GM19023 (cell line): ENCODE results near the gene SMTNL2.
A peak's percentile ranks its signal among the peaks of the same experiment; 100 is the strongest.
"Not testable (repeated sequence)": the region's sequence is repeated elsewhere in the genome, so short reads cannot be mapped to it uniquely, and the experiment has no call there.

ENCODE experiments used
- ATAC-seq: cut with Tn5 transposase; IDR thresholded peaks from one replicate; pipeline ENCODE4 v1.9.1; 2021; ENCODE audit warnings: mild to moderate bottlenecking, moderate library complexity; ENCODE audit not compliant: unreplicated experiment

The SMTNL2 gene

GRCh38 chr17:4626734-4627256, 42.5 kb downstream of the SMTNL2 start:
- ATAC-seq: no peak

- ATAC-seq: no peak
Measured at GRCh38 chr17:4631431-4631830, 47.1 kb downstream of the SMTNL2 start.

GRCh38 chr17:4631836-4632580, 47.7 kb downstream of the SMTNL2 start:
- no peak for ATAC-seq

GRCh38 chr17:4632581-4632920, 48.2 kb downstream of the SMTNL2 start:
- ATAC-seq: no peak

GRCh38 chr17:4633643-4634042, 49.3 kb downstream of the SMTNL2 start:
- ATAC-seq: no peak

GRCh38 chr17:4634976-4635375, 50.6 kb downstream of the SMTNL2 start:
- no peak for ATAC-seq

GRCh38 chr17:4635823-4636375, 51.6 kb downstream of the SMTNL2 start:
- peak; percentile 66 for ATAC-seq

- no peak for ATAC-seq
Measured at GRCh38 chr17:4636474-4637100, 52.3 kb downstream of the SMTNL2 start.

- ATAC-seq: not testable (repeated sequence)
Measured at GRCh38 chr17:4638766-4639165, 54.4 kb downstream of the SMTNL2 start.

GRCh38 chr17:4639301-4640059, 55.2 kb downstream of the SMTNL2 start:
- not testable (repeated sequence) for ATAC-seq

- not testable (repeated sequence) for ATAC-seq
Measured at GRCh38 chr17:4640569-4641188, 56.4 kb downstream of the SMTNL2 start.

- no peak for ATAC-seq
Measured at GRCh38 chr17:4641297-4642195, 57.2 kb downstream of the SMTNL2 start, which contains the start of gene ALOX15. ALOX15 (minus strand) TSS chr17:4641678; CDS start chr17:4641651, 27 bp downstream.

- no peak for ATAC-seq
Measured at GRCh38 chr17:4642286-4642685, 58.0 kb downstream of the SMTNL2 start.

- ATAC-seq: no peak
Measured at GRCh38 chr17:4643676-4644075, 59.3 kb downstream of the SMTNL2 start.

GRCh38 chr17:4645642-4646041, 61.3 kb downstream of the SMTNL2 start:
- no peak for ATAC-seq

GRCh38 chr17:4648741-4649140, 64.4 kb downstream of the SMTNL2 start:
- ATAC-seq: no peak

GRCh38 chr17:4652997-4653396, 68.7 kb downstream of the SMTNL2 start:
- ATAC-seq: no peak

- not testable (repeated sequence) for ATAC-seq
Measured at GRCh38 chr17:4655933-4656332, 71.6 kb downstream of the SMTNL2 start.

GRCh38 chr17:4657678-4658077, 73.3 kb downstream of the SMTNL2 start:
- no peak for ATAC-seq
